ENCODE results near the gene RESF1. TPM values are rescaled to one million over a fixed set of nuclear protein-coding genes. Genes with fewer than 3 reads are reported as not detected.

RESF1 gene
- total RNA-seq, 1 donor: 46.4 TPM

DNA sequence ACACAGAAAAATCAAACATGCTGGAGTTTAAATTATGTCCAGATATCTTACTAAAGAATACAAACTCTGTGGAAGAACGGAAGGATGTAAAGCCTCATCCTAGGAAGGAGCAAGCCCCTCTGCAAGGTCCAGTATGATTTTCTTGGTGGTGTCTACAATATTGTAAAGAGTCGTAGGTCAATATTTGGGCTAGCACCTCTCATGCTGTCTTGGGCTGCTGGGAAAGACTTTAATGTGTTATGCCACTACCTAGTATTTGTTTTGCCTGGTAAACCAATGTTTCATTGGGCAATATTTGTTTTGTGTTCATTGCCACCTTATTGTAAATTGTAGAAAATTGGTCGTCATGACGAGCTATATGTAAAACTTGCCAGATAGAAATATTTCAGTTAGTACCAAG lies 26.6 kb downstream of the RESF1 start:
- H3K4me3 ChIP-seq (ENCODE audit: low read depth, low read length): no peak overlapping the region
- no peak for DNase-seq (ENCODE audit: low read depth)
- TF ChIP-seq, protein P1, sequence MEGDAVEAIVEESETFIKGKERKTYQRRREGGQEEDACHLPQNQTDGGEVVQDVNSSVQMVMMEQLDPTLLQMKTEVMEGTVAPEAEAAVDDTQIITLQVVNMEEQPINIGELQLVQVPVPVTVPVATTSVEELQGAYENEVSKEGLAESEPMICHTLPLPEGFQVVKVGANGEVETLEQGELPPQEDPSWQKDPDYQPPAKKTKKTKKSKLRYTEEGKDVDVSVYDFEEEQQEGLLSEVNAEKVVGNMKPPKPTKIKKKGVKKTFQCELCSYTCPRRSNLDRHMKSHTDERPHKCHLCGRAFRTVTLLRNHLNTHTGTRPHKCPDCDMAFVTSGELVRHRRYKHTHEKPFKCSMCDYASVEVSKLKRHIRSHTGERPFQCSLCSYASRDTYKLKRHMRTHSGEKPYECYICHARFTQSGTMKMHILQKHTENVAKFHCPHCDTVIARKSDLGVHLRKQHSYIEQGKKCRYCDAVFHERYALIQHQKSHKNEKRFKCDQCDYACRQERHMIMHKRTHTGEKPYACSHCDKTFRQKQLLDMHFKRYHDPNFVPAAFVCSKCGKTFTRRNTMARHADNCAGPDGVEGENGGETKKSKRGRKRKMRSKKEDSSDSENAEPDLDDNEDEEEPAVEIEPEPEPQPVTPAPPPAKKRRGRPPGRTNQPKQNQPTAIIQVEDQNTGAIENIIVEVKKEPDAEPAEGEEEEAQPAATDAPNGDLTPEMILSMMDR (IDR thresholded peaks at IDR 0.05; ENCODE audit: insufficient read depth, low read length): no peak

DNA sequence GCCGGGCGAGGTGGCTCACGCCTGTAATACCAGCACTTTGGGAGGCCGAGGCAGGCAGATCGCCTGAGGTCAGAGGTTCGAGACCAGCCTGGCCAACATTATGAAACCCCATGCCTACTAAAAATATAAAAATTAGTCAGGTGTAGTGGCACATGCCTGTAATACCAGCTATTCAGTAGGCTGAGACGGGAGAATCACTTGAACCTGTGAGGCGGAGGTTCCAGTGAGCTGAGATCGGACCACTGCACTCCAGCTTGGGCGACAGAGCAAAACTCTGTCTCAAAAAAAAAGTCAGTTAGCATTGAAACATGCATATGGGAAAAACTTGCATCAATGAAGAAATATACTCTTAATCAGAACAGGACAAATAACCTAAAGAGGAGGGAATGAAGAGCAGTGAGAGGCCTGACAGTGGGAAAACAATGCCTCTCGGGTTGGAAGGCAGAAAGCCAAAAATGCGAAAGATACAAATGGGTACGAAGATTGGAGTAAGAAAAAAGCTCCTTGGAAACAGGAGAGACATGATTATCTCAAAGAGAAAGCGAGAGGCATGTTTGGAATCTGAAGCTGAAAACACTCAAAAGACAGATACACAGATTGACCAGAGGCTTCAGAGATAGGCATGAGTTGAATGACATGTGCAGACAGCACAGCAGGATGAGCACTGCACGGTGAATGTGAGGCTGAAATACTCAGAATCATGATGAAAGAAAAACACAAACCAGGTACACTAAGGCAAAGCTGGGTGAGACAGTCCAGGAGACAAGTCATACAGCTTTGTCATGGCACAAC lies 30.6 kb downstream of the RESF1 start:
- TF ChIP-seq, protein P1 (IDR thresholded peaks at IDR 0.05; ENCODE audit: insufficient read depth, low read length): no peak
- no peak for DNase-seq (ENCODE audit: low read depth)
- no peak overlapping the region for H3K4me3 ChIP-seq (ENCODE audit: low read depth, low read length)

DNA sequence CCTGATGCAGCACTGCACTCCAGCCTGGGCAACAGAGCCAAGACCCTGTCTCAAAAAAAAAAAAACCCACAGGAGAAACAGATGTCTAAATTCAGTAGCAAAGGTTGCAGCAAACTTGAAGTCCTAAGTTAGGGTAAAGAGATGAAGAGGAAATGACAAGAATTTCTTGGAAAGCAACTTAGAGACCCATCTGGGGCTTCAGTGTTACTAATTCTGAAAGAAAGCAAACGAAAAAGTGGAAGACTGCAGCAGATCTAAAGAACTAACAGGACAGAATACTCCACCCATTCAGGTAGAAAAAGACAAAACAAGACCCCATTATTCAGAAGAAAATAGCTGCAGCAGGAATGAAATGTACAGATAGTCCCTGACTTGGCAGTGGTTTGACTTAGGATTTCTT lies 31.9 kb downstream of the RESF1 start:
- no peak for DNase-seq (ENCODE audit: low read depth)
- TF ChIP-seq, protein P1 (IDR thresholded peaks at IDR 0.05; ENCODE audit: insufficient read depth, low read length): no peak
- H3K4me3 ChIP-seq (ENCODE audit: low read depth, low read length): no peak overlapping the region

- DNase-seq (ENCODE audit: low read depth): no peak
- H3K4me3 ChIP-seq (ENCODE audit: low read depth, low read length): no peak overlapping the region
- TF ChIP-seq, protein P1 (IDR thresholded peaks at IDR 0.05; ENCODE audit: insufficient read depth, low read length): no peak
Measured at GRCh38 chr12:31991815-31992214, 32.6 kb downstream of the RESF1 start.

DNA sequence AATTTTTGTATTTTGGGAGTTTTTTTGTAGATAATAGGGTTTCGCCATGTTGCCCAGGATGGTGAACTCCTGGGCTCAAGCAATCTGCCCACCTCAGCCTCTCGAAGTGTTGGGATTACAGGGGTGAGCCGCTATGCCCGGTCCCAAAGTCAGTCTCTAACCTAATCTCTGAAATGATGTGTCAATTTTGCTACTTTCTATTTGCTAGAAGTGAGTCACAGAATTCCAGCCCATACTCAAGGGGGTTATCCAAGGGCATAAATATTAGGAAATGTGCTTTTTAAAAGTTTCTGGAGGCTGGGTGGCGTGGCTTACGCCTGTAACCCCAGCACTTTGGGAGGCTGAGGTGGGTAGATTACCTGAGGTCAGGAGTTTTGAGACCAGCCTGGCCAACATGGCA lies 40.5 kb downstream of the RESF1 start:
- TF ChIP-seq, protein P1 (IDR thresholded peaks at IDR 0.05; ENCODE audit: insufficient read depth, low read length): no peak
- DNase-seq (ENCODE audit: low read depth): no peak
- H3K4me3 ChIP-seq (ENCODE audit: low read depth, low read length): no peak overlapping the region

DNA sequence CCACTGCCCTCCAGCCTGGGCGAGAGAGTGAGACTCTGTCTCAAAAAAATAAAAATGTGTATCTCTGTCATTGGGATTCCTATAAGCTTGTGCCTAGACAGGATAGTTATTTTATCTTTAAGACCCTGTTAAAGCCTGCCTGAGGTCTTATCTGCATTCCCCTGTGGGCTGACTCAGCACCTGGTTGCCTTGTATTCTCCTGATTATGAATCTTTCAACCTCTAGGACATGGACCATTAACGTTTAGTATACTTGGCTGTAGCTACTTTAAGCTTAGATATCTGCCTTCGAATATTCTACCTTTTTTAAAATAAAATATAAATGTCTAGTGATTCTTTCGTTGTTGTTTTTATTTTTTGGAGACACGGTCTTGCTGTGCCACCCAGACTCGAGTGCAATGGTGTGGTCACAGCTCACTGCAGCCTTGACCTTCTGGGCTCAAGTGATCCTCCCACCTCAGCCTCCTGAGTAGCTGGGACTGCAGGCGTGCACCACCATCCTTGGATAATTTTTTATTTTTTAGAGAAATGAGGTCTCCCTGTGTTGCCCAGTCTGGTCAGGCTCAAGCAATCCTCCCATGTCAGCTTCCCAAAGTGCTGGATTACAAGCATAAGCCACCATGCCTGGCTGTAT lies 41.3 kb downstream of the RESF1 start:
- H3K4me3 ChIP-seq (ENCODE audit: low read depth, low read length): no peak overlapping the region
- TF ChIP-seq, protein P1 (IDR thresholded peaks at IDR 0.05; ENCODE audit: insufficient read depth, low read length): no peak
- no peak for DNase-seq (ENCODE audit: low read depth)
